ENCODE measurements around the gene ESRRA. TPM values are rescaled to one million over a fixed set of nuclear protein-coding genes. Genes with fewer than 3 reads are reported as not detected.
"Not testable (repeated sequence)": the region's sequence is repeated elsewhere in the genome, so short reads cannot be mapped to it uniquely, and the experiment has no call there.

The ESRRA gene
- polyA plus RNA-seq, 3 donors from 2014 or later: 4.6 to 18.0 (median 8.7) TPM

DNA sequence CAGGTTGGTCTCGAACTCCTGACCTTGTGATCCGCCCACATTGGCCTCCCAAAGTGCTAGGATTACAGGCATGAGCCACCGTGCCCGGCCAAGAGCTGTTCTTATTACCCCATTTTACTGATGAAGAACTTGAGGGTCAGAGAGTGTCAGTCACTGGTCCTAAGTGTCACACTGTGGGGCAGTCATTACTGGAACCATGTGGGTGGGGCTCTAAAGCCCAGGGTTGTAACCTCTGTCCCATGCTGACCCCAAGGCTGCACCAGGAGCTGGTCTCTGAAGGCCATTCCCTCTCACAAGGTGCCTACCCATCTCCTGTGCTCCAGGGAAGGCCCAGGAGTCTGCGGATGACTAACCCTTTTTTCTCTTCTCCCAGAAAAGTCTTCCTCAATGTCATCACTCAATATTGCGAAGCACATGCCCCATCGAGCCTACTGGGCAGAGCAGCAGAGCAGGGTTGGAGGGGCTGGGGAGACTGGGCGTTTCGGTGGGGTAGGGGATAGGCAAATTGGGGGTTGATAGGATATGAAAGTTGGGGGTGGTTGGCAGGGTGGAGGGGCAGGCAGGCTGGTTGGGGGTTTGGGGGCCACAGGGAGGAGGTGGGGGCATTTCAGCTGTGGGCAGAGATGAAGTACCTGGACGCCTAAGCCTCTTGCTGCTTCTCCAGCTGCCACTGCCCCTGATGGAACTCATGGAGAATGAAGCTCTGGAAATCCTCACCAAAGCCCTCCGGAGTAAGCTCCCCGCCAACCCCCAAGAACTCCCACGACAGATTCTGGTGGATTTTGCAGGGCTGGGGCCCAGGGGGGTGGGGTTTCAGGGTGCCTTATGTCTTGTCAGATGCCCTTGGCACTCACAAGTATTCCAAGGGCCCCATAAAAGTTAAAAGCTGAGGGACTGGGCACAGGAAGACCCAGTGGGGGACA, 2.0 kb upstream of the ESRRA start:
- H3K27ac Mint-ChIP-seq: peak overlapping the region in 4 of 6 donors; percentile 97 to 99 (median 98)
- H3K4me1 Mint-ChIP-seq: peaks cover 38 to 46% of the 10 kb centered on the region in 2 donors
- no peak for DNase-seq
- peaks cover 20 to 34% (median 22%) of the 10 kb centered on the region in 3 donors for H3K27me3 Mint-ChIP-seq (ENCODE audit: low read depth in 3 of 3)
- H3K9me3 Mint-ChIP-seq: no peaks in the 10 kb centered on the region
- H3K36me3 Mint-ChIP-seq: peaks cover 0 to 4% (median 0%) of the 10 kb centered on the region in 3 donors
- no peak overlapping the region for H3K4me3 Mint-ChIP-seq

DNA sequence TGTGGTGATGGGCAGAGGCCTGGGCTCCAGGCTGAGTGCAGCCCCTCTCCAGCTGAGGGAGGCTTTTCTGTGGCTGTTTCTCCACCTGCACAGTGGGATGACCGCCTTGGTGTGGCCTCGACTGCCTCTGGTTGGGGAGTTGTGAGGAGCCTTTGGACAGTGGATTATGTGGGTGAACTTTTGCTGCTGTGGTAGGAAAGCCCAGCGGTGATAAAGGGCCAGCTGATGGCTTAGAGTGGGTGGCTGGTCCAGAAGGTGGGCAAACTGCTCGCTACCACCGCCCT, 1.4 kb upstream of the ESRRA start:
- DNase-seq: no peak
- H3K4me3 Mint-ChIP-seq: peak overlapping the region; percentile 90 to 98 (median 94)
- H3K36me3 Mint-ChIP-seq: peaks cover 0 to 4% (median 0%) of the 10 kb centered on the region in 3 donors
- H3K27me3 Mint-ChIP-seq (ENCODE audit: low read depth in 3 of 3): peaks cover 19 to 34% (median 19%) of the 10 kb centered on the region in 3 donors
- peak overlapping the region; percentile 91 to 99 (median 98) for H3K27ac Mint-ChIP-seq
- peaks cover 38 to 46% of the 10 kb centered on the region in 2 donors for H3K4me1 Mint-ChIP-seq
- no peaks in the 10 kb centered on the region for H3K9me3 Mint-ChIP-seq

DNA sequence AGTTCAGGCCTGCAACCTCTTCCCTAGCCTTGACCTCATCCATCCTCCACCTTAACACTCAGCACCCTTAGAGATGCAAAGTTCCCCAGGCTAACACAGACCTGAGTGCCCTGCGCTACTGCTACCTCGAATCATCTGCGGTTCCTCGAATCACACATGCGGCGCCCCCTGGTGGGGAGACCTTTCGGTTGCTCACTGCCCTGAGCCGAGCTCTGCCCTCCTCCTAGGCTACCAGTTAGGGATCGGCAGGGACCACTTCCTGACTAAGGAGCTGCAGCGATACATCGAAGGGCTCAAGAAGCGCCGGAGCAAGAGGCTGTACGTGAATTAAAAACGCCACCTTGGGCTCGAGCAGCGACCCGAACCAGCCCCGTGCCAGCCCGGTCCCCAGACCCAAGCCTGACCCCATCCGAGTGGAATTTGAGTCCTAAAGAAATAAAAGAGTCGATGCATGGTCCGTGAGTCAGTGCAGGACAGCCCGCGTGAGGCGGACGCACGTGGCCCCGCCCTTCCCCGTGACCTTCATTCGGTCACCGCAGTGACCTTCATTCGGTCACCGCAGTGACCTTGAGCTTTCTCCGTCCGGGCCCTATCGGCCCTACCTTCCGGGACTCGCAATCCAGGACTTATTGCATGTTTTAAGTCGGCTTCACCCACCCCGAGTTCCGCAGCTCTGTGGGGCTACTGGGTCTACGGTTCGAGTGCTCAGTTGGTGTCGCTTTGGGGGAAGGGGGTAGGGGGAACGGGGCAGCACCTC, 830 bp upstream of the ESRRA start:
- Mint-ChIP-seq H3K27me3 (ENCODE audit: low read depth in 3 of 3) (peaks cover 18 to 34% (median 18%) of the 10 kb centered on the region in 3 donors), H3K9me3 (no peaks in the 10 kb centered on the region), H3K4me3 (peak overlapping the region; percentile 90 to 98 (median 94)), H3K36me3 (peaks cover 0 to 4% (median 0%) of the 10 kb centered on the region in 3 donors), H3K27ac (peak overlapping the region; percentile 91 to 99 (median 98)), H3K4me1 (peaks cover 38 to 45% of the 10 kb centered on the region in 2 donors)
- peak; percentile 89 to 90 (median 90) for DNase-seq

DNA sequence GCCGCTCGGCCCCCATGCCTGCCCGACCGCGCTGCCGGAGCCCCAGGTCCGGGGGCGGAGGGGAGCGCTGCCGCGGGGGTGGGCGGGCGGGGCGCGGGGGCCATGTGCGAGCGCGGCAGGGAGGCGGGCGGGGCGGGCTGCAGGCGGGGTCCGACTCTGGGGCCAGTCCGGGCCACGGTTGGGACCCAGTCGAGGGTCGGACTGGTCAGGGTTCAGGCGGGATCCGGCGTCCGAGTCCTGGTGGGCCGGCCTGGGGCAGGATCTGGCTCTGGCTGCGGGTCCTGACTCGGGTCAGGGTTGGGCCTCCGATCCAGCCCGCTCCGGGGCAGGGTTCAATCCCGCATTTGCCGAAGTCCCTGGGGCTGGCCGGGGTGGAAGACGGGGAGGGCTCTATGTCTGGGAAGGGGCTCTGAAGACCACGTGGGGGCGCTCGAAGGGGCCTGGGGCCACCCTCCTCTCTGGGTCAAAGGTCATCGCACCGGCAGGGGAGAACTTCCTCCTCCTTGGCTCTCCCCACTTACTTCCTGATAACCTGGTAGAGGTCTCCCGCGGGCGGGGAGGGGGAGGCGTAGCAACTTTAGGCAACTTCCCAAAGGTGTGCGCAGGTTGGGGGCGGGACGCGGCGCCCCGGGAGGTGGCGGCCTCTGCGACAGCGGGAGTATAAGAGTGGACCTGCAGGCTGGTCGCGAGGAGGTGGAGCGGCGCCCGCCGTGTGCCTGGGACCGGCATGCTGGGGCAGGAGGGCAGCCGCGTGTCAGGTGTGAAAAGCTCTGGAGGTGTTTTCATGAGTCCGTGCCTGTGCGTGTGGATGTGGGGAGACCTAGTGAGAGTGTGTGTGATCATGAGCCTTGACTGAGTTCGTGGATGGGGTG, 603 bp downstream of the ESRRA start:
- peak overlapping the region; percentile 93 to 98 (median 94) for H3K27ac Mint-ChIP-seq
- no peaks in the 10 kb centered on the region for H3K9me3 Mint-ChIP-seq
- peaks cover 0 to 4% (median 0%) of the 10 kb centered on the region in 3 donors for H3K36me3 Mint-ChIP-seq
- peak; percentile 59 to 62 (median 60) for DNase-seq
- peaks cover 32 to 34% of the 10 kb centered on the region in 2 donors for H3K4me1 Mint-ChIP-seq
- peak overlapping the region; percentile 91 to 98 (median 94) for H3K4me3 Mint-ChIP-seq
- peaks cover 7 to 21% (median 11%) of the 10 kb centered on the region in 3 donors for H3K27me3 Mint-ChIP-seq (ENCODE audit: low read depth in 3 of 3)

DNA sequence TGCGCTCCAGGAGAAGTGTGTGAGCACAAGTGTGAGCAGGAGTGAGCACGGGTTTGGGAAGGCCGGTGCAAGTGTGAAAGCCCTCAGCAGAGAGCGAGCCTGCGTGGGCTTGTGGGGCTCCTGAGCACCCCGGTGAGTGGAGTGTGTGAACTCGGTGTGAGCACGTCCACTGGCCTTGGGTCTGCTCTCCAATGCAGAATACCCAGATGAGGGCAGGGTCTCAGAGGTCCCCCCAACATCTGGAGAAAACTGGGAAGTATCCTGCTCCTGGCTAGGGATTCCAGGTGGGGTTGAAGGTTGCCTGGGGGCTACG, 1.2 kb downstream of the ESRRA start:
- Mint-ChIP-seq H3K9me3 (no peaks in the 10 kb centered on the region), H3K4me3 (peak overlapping the region; percentile 91 to 98 (median 94)), H3K27me3 (ENCODE audit: low read depth in 3 of 3) (peaks cover 7 to 15% (median 10%) of the 10 kb centered on the region in 3 donors), H3K27ac (peak overlapping the region; percentile 93 to 98 (median 94)), H3K4me1 (peaks cover 30 to 33% of the 10 kb centered on the region in 2 donors), H3K36me3 (peaks cover 0 to 4% (median 0%) of the 10 kb centered on the region in 3 donors)
- no peak for DNase-seq

DNA sequence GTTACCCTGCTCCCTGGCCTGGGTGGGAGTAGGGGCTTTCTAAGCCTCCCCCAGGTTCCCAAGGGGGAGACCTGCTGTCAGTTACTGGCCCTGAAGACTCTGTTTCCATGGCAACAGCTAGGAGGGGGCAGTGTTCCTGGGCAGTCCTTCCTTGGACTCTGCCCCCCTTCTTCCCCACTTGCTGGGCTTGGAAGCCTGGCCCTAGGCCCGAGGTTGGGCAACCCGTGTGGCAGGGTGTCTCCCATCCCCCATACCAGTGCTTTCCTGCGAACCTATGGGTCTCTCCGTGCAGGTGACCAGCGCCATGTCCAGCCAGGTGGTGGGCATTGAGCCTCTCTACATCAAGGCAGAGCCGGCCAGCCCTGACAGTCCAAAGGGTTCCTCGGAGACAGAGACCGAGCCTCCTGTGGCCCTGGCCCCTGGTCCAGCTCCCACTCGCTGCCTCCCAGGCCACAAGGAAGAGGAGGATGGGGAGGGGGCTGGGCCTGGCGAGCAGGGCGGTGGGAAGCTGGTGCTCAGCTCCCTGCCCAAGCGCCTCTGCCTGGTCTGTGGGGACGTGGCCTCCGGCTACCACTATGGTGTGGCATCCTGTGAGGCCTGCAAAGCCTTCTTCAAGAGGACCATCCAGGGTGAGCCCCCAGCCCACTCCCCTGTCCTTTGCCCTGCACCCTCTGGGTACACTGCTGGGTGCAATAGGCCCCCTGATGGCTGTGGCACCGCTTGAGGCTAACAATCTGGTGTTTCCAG, 1.7 kb downstream of the ESRRA start:
- H3K27ac Mint-ChIP-seq: peak overlapping the region in 5 of 6 donors; percentile 93 to 97 (median 93)
- peaks cover 5 to 10% (median 10%) of the 10 kb centered on the region in 3 donors for H3K27me3 Mint-ChIP-seq (ENCODE audit: low read depth in 3 of 3)
- no peaks in the 10 kb centered on the region for H3K9me3 Mint-ChIP-seq
- H3K4me3 Mint-ChIP-seq: peak overlapping the region; percentile 91 to 98 (median 94)
- no peak for DNase-seq
- peaks cover 0 to 4% (median 0%) of the 10 kb centered on the region in 3 donors for H3K36me3 Mint-ChIP-seq
- H3K4me1 Mint-ChIP-seq: peaks cover 30 to 33% of the 10 kb centered on the region in 2 donors

DNA sequence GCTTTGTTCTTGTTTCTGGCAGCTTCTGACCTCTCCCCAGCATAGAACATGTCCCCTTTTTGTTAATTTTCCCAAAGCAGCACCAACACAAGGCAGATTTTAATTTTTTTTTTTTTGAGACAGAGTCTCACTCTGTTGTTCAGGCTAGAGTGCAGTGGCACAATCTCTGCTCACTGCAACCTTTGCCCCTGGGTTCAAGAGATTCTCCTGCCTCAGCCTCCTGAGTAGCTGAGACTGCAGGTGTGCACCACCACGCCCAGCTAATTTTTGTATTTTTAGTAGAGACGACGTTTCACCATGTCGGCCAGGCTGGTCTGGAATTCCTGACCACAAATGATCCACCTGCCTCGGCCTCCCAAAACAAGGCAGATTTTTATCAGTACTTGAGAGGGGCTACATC, 2.5 kb downstream of the ESRRA start:
- H3K9me3 Mint-ChIP-seq; H3K36me3 Mint-ChIP-seq; H3K27me3 Mint-ChIP-seq (ENCODE audit: low read depth in 3 of 3); DNase-seq: not testable (repeated sequence)
- Mint-ChIP-seq H3K4me1 (peaks cover 34 to 37% of the 10 kb centered on the region in 2 donors), H3K4me3 (peak overlapping the region; percentile 24 to 59 (median 50)), H3K27ac (peak overlapping the region; percentile 6 to 69 (median 54))

DNA sequence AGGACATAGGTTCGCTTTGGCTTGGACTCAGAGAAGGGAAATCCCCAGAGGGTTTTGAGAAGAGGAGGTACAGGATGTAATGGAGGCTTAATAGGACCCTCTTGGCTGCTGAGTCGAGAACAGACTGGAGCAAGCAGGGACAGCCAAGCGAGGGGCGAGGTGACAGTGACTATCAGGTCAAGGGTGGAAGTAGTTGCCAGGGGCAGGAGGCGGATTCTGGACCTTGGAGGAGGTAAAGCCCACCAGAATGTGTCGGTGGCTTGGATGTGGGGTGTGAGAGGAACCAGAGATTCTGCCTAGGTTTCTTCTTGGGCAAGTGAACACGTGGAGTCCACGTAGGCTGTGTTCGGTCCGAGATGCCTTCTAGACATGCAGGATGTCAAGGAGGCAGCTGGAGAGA, 7.6 kb downstream of the ESRRA start:
- no peaks in the 10 kb centered on the region for H3K9me3 Mint-ChIP-seq
- no peak overlapping the region for H3K4me3 Mint-ChIP-seq
- DNase-seq: no peak
- H3K27ac Mint-ChIP-seq: peak overlapping the region; percentile 19 to 86 (median 67)
- H3K27me3 Mint-ChIP-seq (ENCODE audit: low read depth in 3 of 3): peaks cover 7 to 11% (median 8%) of the 10 kb centered on the region in 3 donors
- peaks cover 0 to 14% (median 0%) of the 10 kb centered on the region in 3 donors for H3K36me3 Mint-ChIP-seq
- H3K4me1 Mint-ChIP-seq: peaks cover 25 to 33% of the 10 kb centered on the region in 2 donors

DNA sequence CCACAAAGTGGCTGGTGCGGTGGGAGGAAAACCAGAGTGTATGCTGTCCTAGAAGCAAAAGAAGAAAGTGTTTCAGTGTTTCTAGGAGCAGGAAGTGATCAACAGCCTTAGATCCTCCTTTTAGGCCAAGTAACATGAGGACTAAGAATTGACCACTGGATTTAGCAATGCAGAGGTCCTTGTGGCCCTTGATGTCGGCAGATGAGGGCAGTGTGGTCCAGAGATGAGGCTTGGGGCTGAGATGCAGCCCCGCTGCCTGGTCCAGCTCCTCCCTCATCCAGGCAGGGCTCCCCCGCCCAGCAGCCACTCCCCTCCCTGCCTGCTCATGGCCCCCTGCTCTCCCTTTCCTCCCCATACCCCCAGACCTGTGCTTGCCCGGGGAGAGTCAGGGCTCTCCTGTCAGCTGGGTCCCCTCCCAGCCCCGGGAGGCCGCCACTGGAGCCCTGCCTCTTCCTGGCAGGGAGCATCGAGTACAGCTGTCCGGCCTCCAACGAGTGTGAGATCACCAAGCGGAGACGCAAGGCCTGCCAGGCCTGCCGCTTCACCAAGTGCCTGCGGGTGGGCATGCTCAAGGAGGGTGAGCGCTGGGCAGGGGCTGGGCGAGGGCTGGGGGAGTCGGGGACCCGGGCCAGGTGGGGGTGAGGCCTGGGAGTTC, 8.3 kb downstream of the ESRRA start:
- DNase-seq: no peak
- Mint-ChIP-seq H3K4me1 (peaks cover 31 to 37% of the 10 kb centered on the region in 2 donors), H3K36me3 (peaks cover 0 to 14% (median 0%) of the 10 kb centered on the region in 3 donors), H3K9me3 (no peaks in the 10 kb centered on the region), H3K27ac (peak overlapping the region; percentile 19 to 86 (median 46)), H3K4me3 (no peak overlapping the region), H3K27me3 (ENCODE audit: low read depth in 3 of 3) (peaks cover 9 to 17% (median 14%) of the 10 kb centered on the region in 3 donors)

DNA sequence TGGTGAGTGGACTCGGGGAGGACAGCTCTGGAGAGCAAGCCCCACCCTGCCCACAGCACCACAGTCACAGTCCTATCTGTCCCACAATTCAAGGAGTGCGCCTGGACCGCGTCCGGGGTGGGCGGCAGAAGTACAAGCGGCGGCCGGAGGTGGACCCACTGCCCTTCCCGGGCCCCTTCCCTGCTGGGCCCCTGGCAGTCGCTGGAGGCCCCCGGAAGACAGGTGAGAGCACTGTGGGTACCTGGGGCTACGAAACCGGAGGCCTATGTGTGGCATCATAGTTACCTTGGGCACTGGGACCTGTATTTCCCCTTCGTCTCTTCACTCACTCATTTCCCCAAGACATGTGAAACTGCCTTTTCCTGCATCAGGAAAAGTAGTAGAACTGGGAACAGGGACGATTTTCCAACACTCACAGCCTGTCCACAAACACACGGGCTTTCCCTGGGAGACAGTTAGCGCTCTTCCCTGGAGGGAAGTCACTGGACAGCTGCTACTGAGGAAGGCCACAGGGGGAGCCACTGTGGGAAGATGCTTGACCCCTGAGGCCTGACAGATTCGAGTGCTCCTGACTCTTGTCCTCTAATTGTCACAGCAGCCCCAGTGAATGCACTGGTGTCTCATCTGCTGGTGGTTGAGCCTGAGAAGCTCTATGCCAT, 9.0 kb downstream of the ESRRA start:
- H3K4me1 Mint-ChIP-seq: peaks cover 36 to 44% of the 10 kb centered on the region in 2 donors
- H3K27ac Mint-ChIP-seq: peak overlapping the region in 4 of 6 donors; percentile 57 to 86 (median 64)
- no peak for DNase-seq
- H3K27me3 Mint-ChIP-seq (ENCODE audit: low read depth in 3 of 3): peaks cover 9 to 19% (median 14%) of the 10 kb centered on the region in 3 donors
- peak overlapping the region in 1 of 5 donors; percentile 12 for H3K4me3 Mint-ChIP-seq
- no peaks in the 10 kb centered on the region for H3K9me3 Mint-ChIP-seq
- peaks cover 0 to 14% (median 0%) of the 10 kb centered on the region in 3 donors for H3K36me3 Mint-ChIP-seq

DNA sequence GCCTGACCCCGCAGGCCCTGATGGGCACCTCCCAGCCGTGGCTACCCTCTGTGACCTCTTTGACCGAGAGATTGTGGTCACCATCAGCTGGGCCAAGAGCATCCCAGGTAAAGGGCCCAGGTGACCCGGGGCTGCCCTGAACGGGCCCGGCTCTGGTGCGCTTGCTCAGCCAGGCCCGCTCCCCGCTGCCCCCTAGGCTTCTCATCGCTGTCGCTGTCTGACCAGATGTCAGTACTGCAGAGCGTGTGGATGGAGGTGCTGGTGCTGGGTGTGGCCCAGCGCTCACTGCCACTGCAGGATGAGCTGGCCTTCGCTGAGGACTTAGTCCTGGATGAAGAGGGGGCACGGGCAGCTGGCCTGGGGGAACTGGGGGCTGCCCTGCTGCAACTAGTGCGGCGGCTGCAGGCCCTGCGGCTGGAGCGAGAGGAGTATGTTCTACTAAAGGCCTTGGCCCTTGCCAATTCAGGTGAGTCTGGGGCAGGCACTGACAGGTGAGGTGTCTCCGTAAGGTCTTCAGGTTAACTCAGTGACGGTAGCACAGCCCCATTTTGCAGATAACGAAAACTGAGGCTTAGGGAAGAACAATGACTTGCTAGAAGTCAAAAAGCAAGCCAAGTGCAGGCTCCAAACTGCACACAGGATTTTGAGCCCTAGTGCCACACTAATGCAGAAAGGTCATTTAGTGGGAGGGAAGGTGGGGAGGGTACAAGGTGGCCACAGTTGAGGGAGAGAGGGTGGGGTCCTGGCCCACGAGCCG, 9.7 kb downstream of the ESRRA start:
- peak overlapping the region in 4 of 6 donors; percentile 53 to 81 (median 72) for H3K27ac Mint-ChIP-seq
- peaks cover 9 to 19% (median 14%) of the 10 kb centered on the region in 3 donors for H3K27me3 Mint-ChIP-seq (ENCODE audit: low read depth in 3 of 3)
- peaks cover 39 to 47% of the 10 kb centered on the region in 2 donors for H3K4me1 Mint-ChIP-seq
- no peaks in the 10 kb centered on the region for H3K9me3 Mint-ChIP-seq
- DNase-seq: no peak
- H3K4me3 Mint-ChIP-seq: no peak overlapping the region
- peaks cover 0 to 14% (median 0%) of the 10 kb centered on the region in 3 donors for H3K36me3 Mint-ChIP-seq
